Loucy (cell line): Measurements from ENCODE around the gene RIN3.

Source experiments
- H2AFZ ChIP-seq: fragments of 200-600 bp; sonication (generic); 2 replicates; pipeline ENCODE4 v1.6.0; 2016; ENCODE audit warnings: antibody characterized with exemption, mild to moderate bottlenecking, low read length, moderate library complexity
- H3F3A ChIP-seq: fragments of 200-600 bp; 2 replicates; pipeline ENCODE4 v1.6.0; 2016; ENCODE audit warnings: antibody characterized with exemption, low read depth, mild to moderate bottlenecking
- H3K27me3 ChIP-seq: fragments of 200-600 bp; sonication (generic); 2 replicates; pipeline ENCODE4 v1.6.1; 2014; ENCODE audit warnings: low read length, mild to moderate bottlenecking; ENCODE audit not compliant: insufficient read depth, poor library complexity, severe bottlenecking
- H3K36me3 ChIP-seq: fragments of 200-600 bp; sonication (generic); 2 replicates; pipeline ENCODE4 v1.6.1; 2016; ENCODE audit warnings: low read length; ENCODE audit not compliant: insufficient read depth
- H3K4me1 ChIP-seq: fragments of 200-600 bp; sonication (generic); 2 replicates; pipeline ENCODE4 v1.5.1; 2014; ENCODE audit warnings: low read length, mild to moderate bottlenecking; ENCODE audit not compliant: insufficient read depth, poor library complexity, severe bottlenecking
- H3K4me2 ChIP-seq: fragments of 200-600 bp; sonication (generic); 2 replicates; pipeline ENCODE4 v1.6.0; 2014; ENCODE audit warnings: antibody characterized with exemption, low read length, low read depth, mild to moderate bottlenecking; ENCODE audit not compliant: poor library complexity, severe bottlenecking
- H3K4me3 ChIP-seq: fragments of 200-600 bp; sonication (generic); 2 replicates; pipeline ENCODE4 v1.5.1; 2014; ENCODE audit warnings: low read length, mild to moderate bottlenecking, mixed read lengths; ENCODE audit not compliant: poor library complexity, severe bottlenecking
- H3K79me2 ChIP-seq: fragments of 200-600 bp; sonication (generic); 2 replicates; pipeline ENCODE4 v1.6.1; 2014; ENCODE audit warnings: low read length; ENCODE audit not compliant: insufficient read depth
- H3K9ac ChIP-seq: fragments of 200-600 bp; sonication (generic); 2 replicates; pipeline ENCODE4 v1.6.0; 2014; ENCODE audit warnings: mild to moderate bottlenecking, low read depth, low read length, moderate library complexity; ENCODE audit not compliant: poor library complexity, severe bottlenecking
- H3K9me2 ChIP-seq: fragments of 200-600 bp; sonication (generic); replicated peaks from 2 replicates; pipeline ENCODE4 v1.6.1; 2016; ENCODE audit warnings: low read depth, low read length, mixed read lengths
- H3K9me3 ChIP-seq: fragments of 200-600 bp; sonication (generic); 2 replicates; pipeline ENCODE4 v1.6.1; 2014; ENCODE audit warnings: mild to moderate bottlenecking, antibody characterized with exemption, low read length, low read depth; ENCODE audit not compliant: insufficient read depth
- H4K20me1 ChIP-seq: fragments of 200-600 bp; sonication (generic); 2 replicates; pipeline ENCODE4 v1.6.0; 2014; ENCODE audit warnings: antibody characterized with exemption, low read length, mild to moderate bottlenecking; ENCODE audit not compliant: insufficient read depth, poor library complexity, severe bottlenecking
- EZH2phosphoT487 ChIP-seq: fragments of 200-600 bp; IDR thresholded peaks from 2 replicates; pipeline ENCODE4 v1.6.1; 2018; ENCODE audit warnings: antibody characterized with exemption, mild to moderate bottlenecking, moderate library complexity, borderline replicate concordance
- TF ChIP-seq, protein P1 (sequence below): fragments of 200-600 bp; sonication (generic); conservative IDR thresholded peaks from 2 replicates; pipeline ENCODE4 v1.5.1; 2014; ENCODE audit warnings: mild to moderate bottlenecking, antibody characterized with exemption, low read length

RIN3 gene

DNA sequence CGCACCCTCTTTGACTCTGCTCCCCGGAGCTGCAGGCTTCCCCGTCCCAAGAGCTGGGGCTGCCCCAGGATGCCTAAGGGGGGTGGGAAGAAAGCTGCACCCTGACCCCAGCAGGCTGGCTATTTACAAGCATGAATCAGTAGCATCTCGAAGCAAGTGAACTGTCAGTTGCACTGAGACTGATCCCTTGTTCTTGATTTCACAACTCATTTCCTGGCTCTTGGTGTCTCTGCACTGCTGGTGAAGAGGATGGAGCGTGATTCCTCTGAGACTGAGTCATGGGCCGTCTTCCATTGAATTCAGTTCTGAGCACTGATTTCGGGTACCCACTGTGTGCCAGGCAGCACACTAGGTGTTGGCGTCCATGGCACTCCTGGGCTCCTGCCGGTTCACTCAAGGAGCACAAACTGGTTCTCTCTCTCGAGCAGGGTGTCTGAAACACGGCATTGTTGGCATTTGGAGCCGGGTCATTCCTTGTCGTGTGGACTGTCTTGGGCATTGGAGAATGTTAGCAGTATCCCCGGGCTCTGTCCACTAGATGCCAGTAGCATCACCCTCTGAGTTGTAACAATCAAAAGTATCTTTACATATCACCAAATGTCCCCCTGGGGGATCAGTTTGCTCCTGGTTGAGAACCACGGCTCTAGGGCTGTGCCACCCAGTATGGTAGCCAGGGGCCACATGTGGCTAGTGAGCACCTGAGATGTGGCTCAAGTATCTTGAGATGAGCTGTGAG, 86.9 kb downstream of the RIN3 start:
- H3K36me3 ChIP-seq, result peaks cover 2% of the 10 kb centered on the region; the same call in 1 of the 2 replicates
- H3K4me1 ChIP-seq, result peaks cover 6% of the 10 kb centered on the region
- no peak overlapping the region for H3K4me3 ChIP-seq
- no peaks in the 10 kb centered on the region for H3K27me3 ChIP-seq
- H3K4me2 ChIP-seq, result no peak overlapping the region
- H2AFZ ChIP-seq, result no peak overlapping the region
- no peak overlapping the region for H3K9ac ChIP-seq
- peaks cover 16% of the 10 kb centered on the region; the same call in 1 of the 2 replicates for H3K79me2 ChIP-seq
- peaks cover 6% of the 10 kb centered on the region for H4K20me1 ChIP-seq
- H3K9me3 ChIP-seq, result no peaks in the 10 kb centered on the region
- no peaks in the 10 kb centered on the region for H3F3A ChIP-seq
- no peaks in the 10 kb centered on the region for H3K9me2 ChIP-seq
- no peak for TF ChIP-seq EZH2phosphoT487
- TF ChIP-seq, protein P1, sequence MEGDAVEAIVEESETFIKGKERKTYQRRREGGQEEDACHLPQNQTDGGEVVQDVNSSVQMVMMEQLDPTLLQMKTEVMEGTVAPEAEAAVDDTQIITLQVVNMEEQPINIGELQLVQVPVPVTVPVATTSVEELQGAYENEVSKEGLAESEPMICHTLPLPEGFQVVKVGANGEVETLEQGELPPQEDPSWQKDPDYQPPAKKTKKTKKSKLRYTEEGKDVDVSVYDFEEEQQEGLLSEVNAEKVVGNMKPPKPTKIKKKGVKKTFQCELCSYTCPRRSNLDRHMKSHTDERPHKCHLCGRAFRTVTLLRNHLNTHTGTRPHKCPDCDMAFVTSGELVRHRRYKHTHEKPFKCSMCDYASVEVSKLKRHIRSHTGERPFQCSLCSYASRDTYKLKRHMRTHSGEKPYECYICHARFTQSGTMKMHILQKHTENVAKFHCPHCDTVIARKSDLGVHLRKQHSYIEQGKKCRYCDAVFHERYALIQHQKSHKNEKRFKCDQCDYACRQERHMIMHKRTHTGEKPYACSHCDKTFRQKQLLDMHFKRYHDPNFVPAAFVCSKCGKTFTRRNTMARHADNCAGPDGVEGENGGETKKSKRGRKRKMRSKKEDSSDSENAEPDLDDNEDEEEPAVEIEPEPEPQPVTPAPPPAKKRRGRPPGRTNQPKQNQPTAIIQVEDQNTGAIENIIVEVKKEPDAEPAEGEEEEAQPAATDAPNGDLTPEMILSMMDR, result no peak

DNA sequence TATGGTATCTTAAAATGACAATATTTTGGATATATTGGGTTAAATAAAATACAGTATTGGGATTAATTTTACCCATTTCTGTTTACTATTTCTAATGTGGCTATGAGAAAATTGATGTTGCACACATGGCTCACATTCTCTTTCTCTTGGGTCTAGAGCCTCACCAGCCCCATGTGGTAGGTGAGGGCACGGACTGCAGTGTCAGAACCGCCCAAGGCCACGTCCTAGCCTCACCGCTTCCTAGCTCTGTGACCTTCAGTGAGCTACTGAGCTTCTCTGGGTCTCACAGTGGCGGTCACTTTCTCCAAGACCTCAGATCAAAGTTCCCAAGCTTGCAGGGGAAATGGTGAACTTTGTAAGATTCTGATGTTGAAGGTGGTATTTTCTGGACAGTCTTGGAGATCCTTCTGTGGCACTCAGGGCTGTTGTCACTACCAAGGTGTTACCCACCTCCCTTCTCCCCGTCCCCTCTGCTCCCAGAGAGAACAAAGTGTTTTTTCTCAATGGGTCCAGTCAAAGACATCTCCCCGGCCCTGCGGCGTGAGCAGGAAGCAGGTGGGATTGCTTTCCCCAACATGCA, 87.6 kb downstream of the RIN3 start:
- peaks cover 6% of the 10 kb centered on the region for H3K4me1 ChIP-seq
- H3K9ac ChIP-seq, result no peak overlapping the region
- H3K9me2 ChIP-seq, result no peaks in the 10 kb centered on the region
- H3F3A ChIP-seq, result no peaks in the 10 kb centered on the region
- H3K4me2 ChIP-seq, result no peak overlapping the region
- H4K20me1 ChIP-seq, result peaks cover 6% of the 10 kb centered on the region
- peaks cover 16% of the 10 kb centered on the region; the same call in 1 of the 2 replicates for H3K79me2 ChIP-seq
- H2AFZ ChIP-seq, result no peak overlapping the region
- no peaks in the 10 kb centered on the region for H3K27me3 ChIP-seq
- H3K4me3 ChIP-seq, result no peak overlapping the region
- no peak for TF ChIP-seq EZH2phosphoT487
- TF ChIP-seq, protein P1, result no peak
- H3K36me3 ChIP-seq, result peaks cover 4% of the 10 kb centered on the region; the same call in 1 of the 2 replicates
- H3K9me3 ChIP-seq, result no peaks in the 10 kb centered on the region

DNA sequence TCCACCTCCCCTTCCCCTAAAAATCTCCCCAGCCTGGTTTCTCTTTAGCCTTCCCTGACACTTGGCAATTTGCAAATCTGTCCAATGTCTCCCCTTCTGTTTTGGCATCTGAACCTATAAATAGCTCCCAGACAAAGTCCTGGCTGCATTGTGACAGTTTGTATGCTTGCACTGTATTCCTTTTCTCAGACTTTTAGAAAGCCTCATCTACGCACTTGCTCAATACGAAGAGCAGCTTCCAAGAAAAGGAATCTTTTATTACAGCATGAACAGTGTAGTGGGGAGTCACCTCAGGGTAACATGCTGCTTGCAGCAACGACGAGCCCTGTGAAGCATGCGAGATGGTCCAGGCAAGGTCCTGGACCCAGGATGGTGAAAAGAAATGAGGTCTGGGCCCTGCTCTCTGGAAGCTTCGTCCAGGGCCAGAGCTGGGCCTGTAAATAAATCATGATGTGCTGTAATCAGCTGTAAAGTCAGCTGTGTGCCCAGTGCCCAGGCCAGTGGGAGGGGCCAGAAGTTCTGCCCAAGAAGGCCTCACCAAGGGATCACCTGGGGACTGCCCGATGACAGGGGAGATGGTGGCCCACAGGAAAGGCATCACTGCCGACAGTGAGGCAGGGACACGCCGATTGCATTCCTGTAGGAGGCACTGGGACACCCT, 88.3 kb downstream of the RIN3 start:
- Histone ChIP-seq H3K9me3 (no peaks in the 10 kb centered on the region), H3K79me2 (peaks cover 16% of the 10 kb centered on the region; the same call in 1 of the 2 replicates), H3K4me1 (peaks cover 6% of the 10 kb centered on the region), H3K27me3 (no peaks in the 10 kb centered on the region), H4K20me1 (peaks cover 6% of the 10 kb centered on the region), H3K9ac (no peak overlapping the region), H3K4me3 (no peak overlapping the region), H3K4me2 (no peak overlapping the region), H3K36me3 (peaks cover 11% of the 10 kb centered on the region; the same call in 1 of the 2 replicates), H3K9me2 (no peaks in the 10 kb centered on the region), H3F3A (no peaks in the 10 kb centered on the region), H2AFZ (no peak overlapping the region)
- no peak for TF ChIP-seq EZH2phosphoT487
- TF ChIP-seq, protein P1, result no peak
